SK-N-SH treated with all-trans-retinoic acid at 6 μM for 48 hours (cell line): ENCODE measurements around the gene AKT3.
"Not testable (repeated sequence)": the region's sequence is repeated elsewhere in the genome, so short reads cannot be mapped to it uniquely, and the experiment has no call there.

Experiments used
- CREB5 ChIP-seq: fragments of 250-450 bp; sonication (Bioruptor Pico); IDR thresholded peaks from 2 replicates; pipeline ENCODE4 v1.5.1; 2020; ENCODE audit warnings: low read depth, mild to moderate bottlenecking, moderate library complexity
- GLIS3 ChIP-seq: fragments of 250-450 bp; sonication (Bioruptor Pico); IDR thresholded peaks from 2 replicates; pipeline ENCODE4 v1.5.0; 2020; ENCODE audit warnings: mild to moderate bottlenecking, moderate library complexity
- PATZ1 ChIP-seq: fragments of 250-450 bp; sonication (Bioruptor Pico); IDR thresholded peaks from 2 replicates; pipeline ENCODE4 v1.8.0; 2020; ENCODE audit warnings: mild to moderate bottlenecking, moderate library complexity, borderline replicate concordance
- ZNF70 ChIP-seq: fragments of 450-650 bp; formaldehyde crosslinking; IDR thresholded peaks from 2 replicates; pipeline ENCODE4 v1.5.0; 2020; ENCODE audit warnings: mild to moderate bottlenecking, moderate library complexity

DNA sequence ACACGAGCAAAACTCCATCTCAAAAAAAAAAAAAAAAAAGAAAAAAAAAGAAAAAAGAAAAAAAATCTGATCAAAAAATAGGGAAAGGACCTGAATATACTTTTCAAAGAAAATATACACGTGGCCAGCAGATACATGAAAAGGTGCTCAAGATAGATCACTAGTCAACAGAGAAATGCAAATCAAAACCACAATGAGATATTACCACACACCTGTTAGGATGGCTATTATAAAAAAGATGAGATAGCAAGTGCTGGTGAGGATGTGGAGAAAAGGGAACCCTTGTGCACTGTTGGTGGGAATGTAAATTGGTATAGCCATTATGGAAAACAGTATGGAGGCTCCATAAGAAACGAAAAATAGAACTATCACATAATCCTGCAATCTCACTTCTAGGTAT is 260.8 kb downstream of the AKT3 start:
- TF ChIP-seq PATZ1 (CRISPR knock-in tag); CREB5 (CRISPR knock-in tag); GLIS3; ZNF70: not testable (repeated sequence)
